ENCODE measurements around the gene ADH1B. TPM values are rescaled to one million over a fixed set of nuclear protein-coding genes. Genes with fewer than 3 reads are reported as not detected.

ADH1B gene
- polyA plus RNA-seq, 1 donor (not counting 4 experiments of a cell fraction or from before 2014, with no cell fraction given): not detected

DNA sequence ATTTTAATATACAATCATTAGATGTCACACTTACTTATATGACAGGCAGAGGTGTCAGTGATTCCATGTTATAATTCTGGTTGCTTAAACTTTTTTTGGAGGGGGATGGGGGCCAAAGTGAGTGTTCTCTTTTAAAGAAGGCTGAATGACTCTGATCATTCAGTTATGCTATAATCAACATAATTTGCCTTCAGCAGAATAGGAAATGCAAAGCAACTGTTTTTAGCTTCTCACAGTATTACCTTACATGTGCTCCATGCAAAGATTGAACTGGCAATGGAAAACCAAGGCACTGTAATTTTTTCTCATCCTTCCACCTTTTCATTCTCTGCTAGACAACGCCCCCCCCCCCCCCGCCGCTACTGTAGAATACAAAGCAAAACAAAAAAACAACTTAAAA is 18.0 kb upstream of the ADH1B start:
- H3K79me2 ChIP-seq (ENCODE audit: control insufficient read depth, insufficient read depth, low read length): no peaks in the 10 kb centered on the region
- no peaks in the 10 kb centered on the region for H3K4me1 ChIP-seq (ENCODE audit: control insufficient read depth, extremely low read depth, insufficient read depth, low read length)
- dilution Hi-C loops (cut with MboI; ENCODE audit: extremely low pct_ligation_motif_present, low sequenced_read_pairs): no loop called here
- FAIRE-seq: no peak
- no peaks in the 10 kb centered on the region for H3K9me3 ChIP-seq (ENCODE audit: control insufficient read depth, low read depth, low read length)
- no peaks in the 10 kb centered on the region for H3K27me3 ChIP-seq (ENCODE audit: control insufficient read depth, extremely low read depth, insufficient read depth, low read length)
- no peaks in the 10 kb centered on the region for H3K9me1 ChIP-seq (ENCODE audit: control insufficient read depth, extremely low read depth, insufficient read depth, low read length)
- H3K9ac ChIP-seq (ENCODE audit: control insufficient read depth, extremely low read depth, insufficient read depth, low read length): no peak overlapping the region
- H3K36me3 ChIP-seq (ENCODE audit: control insufficient read depth in 2 of 2, extremely low read depth in 1 of 2, insufficient read depth in 2 of 2, low read length in 2 of 2): no peaks in the 10 kb centered on the region
- no peak overlapping the region for H3K27ac ChIP-seq (ENCODE audit: control insufficient read depth, insufficient read depth, low read length)
- no peak overlapping the region for H3K4me2 ChIP-seq (ENCODE audit: control insufficient read depth, extremely low read depth, insufficient read depth, low read depth, low read length)
- H2AFZ ChIP-seq (ENCODE audit: control insufficient read depth, low read length): no peak overlapping the region
- TF ChIP-seq CTCF (optimal IDR thresholded peaks at IDR 0.05 in 1 of 3, IDR thresholded peaks at IDR 0.05 in 1 of 3, conservative IDR thresholded peaks at IDR 0.05 in 1 of 3; ENCODE audit: extremely low read depth in 1 of 3, insufficient read depth in 2 of 3, low read length in 3 of 3) (no peak), EZH2 (IDR thresholded peaks at IDR 0.05; ENCODE audit: low read length) (no peak)
- DNase-seq (ENCODE audit: low read depth, low spot score): no peak
- no peak overlapping the region for H3K4me3 ChIP-seq (ENCODE audit: control insufficient read depth in 2 of 3, extremely low read depth in 1 of 3, insufficient read depth in 2 of 3, low read depth in 1 of 3, low read length in 3 of 3)
- no peaks in the 10 kb centered on the region for H4K20me1 ChIP-seq (ENCODE audit: control insufficient read depth, extremely low read depth, insufficient read depth, low read length)

DNA sequence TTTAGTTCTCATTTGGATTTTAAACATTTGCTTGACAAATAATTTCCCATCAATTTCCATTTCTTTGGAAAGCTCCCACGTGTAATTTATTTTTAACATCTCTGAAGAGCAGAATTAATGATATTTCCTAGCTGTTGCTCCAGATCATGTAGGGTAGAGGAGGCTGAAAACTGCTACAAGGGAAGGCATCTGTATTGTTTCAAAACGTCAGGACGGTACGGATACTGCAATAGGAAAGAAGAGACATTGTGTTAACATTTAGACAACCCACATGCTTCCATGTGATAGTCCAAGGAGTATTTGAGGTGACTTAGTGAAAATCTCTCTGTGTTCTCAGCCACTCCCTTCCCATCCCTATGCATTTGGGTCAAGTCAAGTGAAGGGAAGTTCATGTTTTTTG is 15.4 kb upstream of the ADH1B start:
- Histone ChIP-seq H3K4me3 (ENCODE audit: control insufficient read depth in 2 of 3, extremely low read depth in 1 of 3, insufficient read depth in 2 of 3, low read depth in 1 of 3, low read length in 3 of 3) (no peak overlapping the region), H3K36me3 (ENCODE audit: control insufficient read depth in 2 of 2, extremely low read depth in 1 of 2, insufficient read depth in 2 of 2, low read length in 2 of 2) (no peaks in the 10 kb centered on the region), H3K27ac (ENCODE audit: control insufficient read depth, insufficient read depth, low read length) (no peak overlapping the region), H3K9ac (ENCODE audit: control insufficient read depth, extremely low read depth, insufficient read depth, low read length) (no peak overlapping the region), H3K27me3 (ENCODE audit: control insufficient read depth, extremely low read depth, insufficient read depth, low read length) (no peaks in the 10 kb centered on the region), H3K4me2 (ENCODE audit: control insufficient read depth, extremely low read depth, insufficient read depth, low read depth, low read length) (no peak overlapping the region), H3K9me3 (ENCODE audit: control insufficient read depth, low read depth, low read length) (no peaks in the 10 kb centered on the region), H3K79me2 (ENCODE audit: control insufficient read depth, insufficient read depth, low read length) (no peaks in the 10 kb centered on the region), H2AFZ (ENCODE audit: control insufficient read depth, low read length) (no peak overlapping the region), H3K4me1 (ENCODE audit: control insufficient read depth, extremely low read depth, insufficient read depth, low read length) (no peaks in the 10 kb centered on the region), H4K20me1 (ENCODE audit: control insufficient read depth, extremely low read depth, insufficient read depth, low read length) (no peaks in the 10 kb centered on the region), H3K9me1 (ENCODE audit: control insufficient read depth, extremely low read depth, insufficient read depth, low read length) (no peaks in the 10 kb centered on the region)
- no peak for TF ChIP-seq CTCF (optimal IDR thresholded peaks at IDR 0.05 in 1 of 3, IDR thresholded peaks at IDR 0.05 in 1 of 3, conservative IDR thresholded peaks at IDR 0.05 in 1 of 3; ENCODE audit: extremely low read depth in 1 of 3, insufficient read depth in 2 of 3, low read length in 3 of 3)
- TF ChIP-seq EZH2 (IDR thresholded peaks at IDR 0.05; ENCODE audit: low read length): no peak
- dilution Hi-C loops (cut with MboI; ENCODE audit: extremely low pct_ligation_motif_present, low sequenced_read_pairs): no loop called here
- FAIRE-seq: no peak
- DNase-seq (ENCODE audit: low read depth, low spot score): no peak

Measured in keratinocyte (primary cell).